Ovary (tissue), 3 donors: Measurements from ENCODE around the gene CNR1.

ENCODE experiments used
- EP300 ChIP-seq: sonication (generic); formaldehyde crosslinking; IDR thresholded peaks from one replicate; pipeline ENCODE4 v1.6.1; 2017; ENCODE audit warnings: antibody characterized with exemption
- TF ChIP-seq, protein P1 (sequence below), 3 donors: fragments of 450-650 bp in 2 of 3; fragments of 200-600 bp in 1 of 3; IDR thresholded peaks; one replicate each; pipeline versions ENCODE4 v1.5.1 to v1.8.0; 2016 to 2022; ENCODE audit warnings: antibody characterized with exemption in 3 of 3, mild to moderate bottlenecking in 1 of 3
- donor health status: DM: no; HTN: no; CAD: no.

- TF ChIP-seq, protein P1, sequence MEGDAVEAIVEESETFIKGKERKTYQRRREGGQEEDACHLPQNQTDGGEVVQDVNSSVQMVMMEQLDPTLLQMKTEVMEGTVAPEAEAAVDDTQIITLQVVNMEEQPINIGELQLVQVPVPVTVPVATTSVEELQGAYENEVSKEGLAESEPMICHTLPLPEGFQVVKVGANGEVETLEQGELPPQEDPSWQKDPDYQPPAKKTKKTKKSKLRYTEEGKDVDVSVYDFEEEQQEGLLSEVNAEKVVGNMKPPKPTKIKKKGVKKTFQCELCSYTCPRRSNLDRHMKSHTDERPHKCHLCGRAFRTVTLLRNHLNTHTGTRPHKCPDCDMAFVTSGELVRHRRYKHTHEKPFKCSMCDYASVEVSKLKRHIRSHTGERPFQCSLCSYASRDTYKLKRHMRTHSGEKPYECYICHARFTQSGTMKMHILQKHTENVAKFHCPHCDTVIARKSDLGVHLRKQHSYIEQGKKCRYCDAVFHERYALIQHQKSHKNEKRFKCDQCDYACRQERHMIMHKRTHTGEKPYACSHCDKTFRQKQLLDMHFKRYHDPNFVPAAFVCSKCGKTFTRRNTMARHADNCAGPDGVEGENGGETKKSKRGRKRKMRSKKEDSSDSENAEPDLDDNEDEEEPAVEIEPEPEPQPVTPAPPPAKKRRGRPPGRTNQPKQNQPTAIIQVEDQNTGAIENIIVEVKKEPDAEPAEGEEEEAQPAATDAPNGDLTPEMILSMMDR (IDR thresholded peaks at IDR 0.05): no peak
- TF ChIP-seq EP300: no peak
Measured at GRCh38 chr6:88209301-88209700, 43.2 kb upstream of the CNR1 start.
